Naive thymus-derived CD4-positive, alpha-beta T cell (primary cell): ENCODE results near the gene CLDN15. TPM values are rescaled to one million over a fixed set of nuclear protein-coding genes. Genes with fewer than 3 reads are reported as not detected.
"Not testable (repeated sequence)": the region's sequence is repeated elsewhere in the genome, so short reads cannot be mapped to it uniquely, and the experiment has no call there.

Experiments
- ATAC-seq: fragments of 150-1000 bp; cut with Tn5 transposase; 2 replicates; pipeline ENCODE4 v1.10.0; 2021; ENCODE audit warnings: mild to moderate bottlenecking, moderate library complexity
- CTCF ChIA-PET: fragments of 350-600 bp; sonication (Branson Sonifier 250); formaldehyde crosslinking; loops from one replicate; lab custom pipeline; 2021; ENCODE audit warnings: antibody characterized with exemption; lab: Charles Lee
- POLR2A ChIA-PET: fragments of 350-600 bp; sonication (Branson Sonifier 250); formaldehyde crosslinking; loops from one replicate; lab custom pipeline; 2021; ENCODE audit warnings: antibody characterized with exemption, inconsistent platforms; lab: Charles Lee
- DNase-seq, 9 donors: peaks; one replicate each; pipeline versions ENCODE4 v3.0.0 to v3.0.0-alpha.2; 2020 to 2022; ENCODE audit warnings: mixed read lengths in 1 of 9
- H3K27ac ChIP-seq: one replicate; pipeline ENCODE4 v1.7.0; 2013; ENCODE audit warnings: mild to moderate bottlenecking, low read depth, low read length, moderate library complexity
- H3K27me3 ChIP-seq, 2 donors: one replicate each; pipeline ENCODE4 v1.7.0; 2013; ENCODE audit warnings: low read length in 2 of 2, mild to moderate bottlenecking in 2 of 2, moderate library complexity in 2 of 2; ENCODE audit not compliant: control insufficient read depth in 2 of 2, insufficient read depth in 2 of 2
- H3K36me3 ChIP-seq, 3 experiments: 1 replicate in 2 of 3; 2 replicates in 1 of 3; pipeline ENCODE4 v1.7.0; 2013; ENCODE audit warnings: low read length in 3 of 3, mild to moderate bottlenecking in 3 of 3, moderate library complexity in 1 of 3; ENCODE audit not compliant: insufficient read depth in 3 of 3, control insufficient read depth in 2 of 3
- H3K4me1 ChIP-seq, 2 donors: one replicate each; pipeline ENCODE4 v1.7.0; 2013; ENCODE audit warnings: low read length in 2 of 2, mild to moderate bottlenecking in 2 of 2, moderate library complexity in 1 of 2; ENCODE audit not compliant: control insufficient read depth in 2 of 2, insufficient read depth in 2 of 2
- H3K4me3 ChIP-seq: 2 replicates; pipeline ENCODE4 v1.7.0; 2013; ENCODE audit warnings: mild to moderate bottlenecking, low read length
- H3K9me3 ChIP-seq, 3 experiments: 1 replicate in 2 of 3; 2 replicates in 1 of 3; pipeline ENCODE4 v1.7.0; 2013; ENCODE audit warnings: low read length in 3 of 3; ENCODE audit not compliant: control insufficient read depth in 2 of 3
- H3K27ac Mint-ChIP-seq, 9 donors: one replicate each; pipeline ENCODE4 v1.8.0; 2020 to 2022; ENCODE audit warnings: mixed read lengths in 9 of 9, mild to moderate bottlenecking in 8 of 9, moderate library complexity in 5 of 9, inconsistent platforms in 2 of 9
- H3K27me3 Mint-ChIP-seq, 5 donors: one replicate each; pipeline ENCODE4 v1.8.0; 2021 to 2022; ENCODE audit warnings: mixed read lengths in 5 of 5, mild to moderate bottlenecking in 1 of 5
- H3K36me3 Mint-ChIP-seq, 5 donors: one replicate each; pipeline ENCODE4 v1.8.0; 2020 to 2022; ENCODE audit warnings: mixed read lengths in 5 of 5, mild to moderate bottlenecking in 3 of 5, inconsistent platforms in 1 of 5
- H3K4me1 Mint-ChIP-seq, 7 donors: one replicate each; pipeline ENCODE4 v1.8.0; 2020 to 2022; ENCODE audit warnings: mixed read lengths in 7 of 7, mild to moderate bottlenecking in 3 of 7, inconsistent platforms in 1 of 7
- H3K4me3 Mint-ChIP-seq, 10 donors: one replicate each; pipeline ENCODE4 v1.8.0; 2020 to 2022; ENCODE audit warnings: mild to moderate bottlenecking in 10 of 10, mixed read lengths in 10 of 10, moderate library complexity in 6 of 10, inconsistent platforms in 2 of 10
- H3K9me3 Mint-ChIP-seq, 11 donors: one replicate each; pipeline ENCODE4 v1.8.0; 2020 to 2022; ENCODE audit warnings: mixed read lengths in 11 of 11, mild to moderate bottlenecking in 4 of 11, inconsistent platforms in 1 of 11, moderate library complexity in 1 of 11
- intact Hi-C, 2 donors: fragments of 100-400 bp; cut with micrococcal nuclease; formaldehyde crosslinking; loops; one replicate each; pipeline ENCODE4 v1.15.1; 2023
- polyA plus RNA-seq, 2 donors: library from polyadenylated mRNA; unstranded; fragments of 300-500 nt; fragmentation: Illumina TruSeq; gene quantifications; one replicate each; pipeline ENCODE4 v1.2.3, GENCODE V29; 2021
- total RNA-seq, 6 experiments: library from RNA in 5 of 6; stranded (reverse) in 5 of 6; gene quantifications; 1 replicate in 5 of 6; 2 replicates in 1 of 6; pipeline ENCODE4 v1.2.3 and lab custom pipeline; 2021 to 2026

Gene CLDN15, protein sequence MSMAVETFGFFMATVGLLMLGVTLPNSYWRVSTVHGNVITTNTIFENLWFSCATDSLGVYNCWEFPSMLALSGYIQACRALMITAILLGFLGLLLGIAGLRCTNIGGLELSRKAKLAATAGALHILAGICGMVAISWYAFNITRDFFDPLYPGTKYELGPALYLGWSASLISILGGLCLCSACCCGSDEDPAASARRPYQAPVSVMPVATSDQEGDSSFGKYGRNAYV
- total RNA-seq, result 10 to 100 TPM; 22.9 to 58.6 (median 27.4) TPM
- polyA plus RNA-seq, result 1 to 10 TPM in 1 of 2 donors, under 1 TPM in 1; 0.51 to 3.3 TPM
- total RNA-seq (lab: John Stamatoyannopoulos, UW), result 33.0 reads per million, percentile 62 among the genes with 10 or more reads in this experiment

DNA sequence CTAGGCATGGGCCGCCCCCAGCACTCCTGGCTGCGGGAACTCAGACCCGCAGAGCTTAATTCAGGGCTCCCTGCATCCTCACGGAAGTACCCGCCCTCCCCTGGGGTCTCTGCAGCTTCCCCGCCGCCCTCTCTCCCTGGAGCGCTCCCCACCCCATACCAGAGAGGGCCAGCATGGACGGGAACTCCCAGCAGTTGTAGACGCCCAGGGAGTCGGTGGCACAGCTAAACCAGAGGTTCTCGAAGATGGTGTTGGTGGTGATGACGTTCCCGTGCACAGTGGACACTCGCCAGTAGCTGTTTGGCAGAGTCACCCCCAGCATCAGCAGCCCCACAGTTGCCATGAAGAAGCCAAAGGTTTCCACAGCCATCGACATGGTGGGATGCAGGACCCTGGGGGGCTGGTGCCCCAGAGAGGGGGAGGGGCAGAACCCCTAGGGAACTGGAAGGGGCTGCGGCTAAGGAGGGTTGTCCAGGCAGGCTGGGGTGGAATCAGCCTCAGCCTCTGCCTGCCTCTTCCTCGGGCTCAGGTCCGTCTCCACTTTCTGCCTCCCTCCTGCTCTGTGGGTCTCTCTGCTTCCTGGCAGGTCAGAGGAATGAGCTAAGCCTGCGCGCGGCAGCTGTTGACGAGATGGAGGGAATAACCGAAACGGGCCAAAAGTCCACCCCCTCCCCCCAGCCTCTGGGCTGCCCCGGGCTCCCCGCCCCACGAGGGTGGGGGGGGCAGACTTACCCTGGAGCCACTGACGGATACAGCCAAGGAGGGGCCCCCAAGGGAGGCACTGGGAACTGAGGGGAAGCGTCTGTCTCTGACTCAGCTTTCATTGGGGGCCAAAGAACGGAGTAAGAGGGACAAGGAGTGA lies at the start of gene CLDN15:
Gene CLDN15 (minus strand): TSS at position 597 of the 862 bp plus-strand sequence. CDS start 221 bp downstream, at position 376.
- H3K27ac Mint-ChIP-seq, result peak within 1 kb of the TSS in 2 of 9 donors; percentile 42 to 63
- H3K4me3 Mint-ChIP-seq, result no peak within 1 kb of the TSS
- H3K9me3 Mint-ChIP-seq, result no peaks in the 10 kb centered on the region
- POLR2A ChIA-PET, result no interaction called here
- DNase-seq (no peak), ATAC-seq (no peak)
- Histone ChIP-seq H3K36me3 (peaks cover 0 to 53% (median 12%) of the 10 kb centered on the region in 3 experiments), H3K4me3 (no peak within 1 kb of the TSS), H3K4me1 (no peaks in the 10 kb centered on the region), H3K27ac (no peak within 1 kb of the TSS), H3K27me3 (no peaks in the 10 kb centered on the region), H3K9me3 (no peaks in the 10 kb centered on the region)
- intact Hi-C loops, result no loop called here
- peaks cover 0 to 14% (median 0%) of the 10 kb centered on the region in 7 donors for H3K4me1 Mint-ChIP-seq
- CTCF ChIA-PET, result interaction anchor here (0.9 kb wide), 1 partner anchor 9 kb away, joined by 3 read pairs; no protein-coding TSS in a partner anchor
- H3K36me3 Mint-ChIP-seq, result peaks cover 0 to 4% (median 0%) of the 10 kb centered on the region in 5 donors
- H3K27me3 Mint-ChIP-seq, result no peaks in the 10 kb centered on the region

GRCh38 chr7:101287032-101287431 lies 49.4 kb upstream of the CLDN15 start:
- peaks cover 0 to 4% (median 0%) of the 10 kb centered on the region in 5 donors for H3K36me3 Mint-ChIP-seq
- H3K9me3 Mint-ChIP-seq, result peaks cover 0 to 1% (median 0%) of the 10 kb centered on the region in 11 donors
- ATAC-seq, result no peak
- intact Hi-C loops, result no loop called here
- peaks cover 3 to 17% (median 5%) of the 10 kb centered on the region in 7 donors for H3K4me1 Mint-ChIP-seq
- peaks cover 6 to 21% (median 9%) of the 10 kb centered on the region in 5 donors for H3K27me3 Mint-ChIP-seq
- Histone ChIP-seq H3K36me3 (no peaks in the 10 kb centered on the region), H3K9me3 (no peaks in the 10 kb centered on the region), H3K27ac (no peak overlapping the region), H3K27me3 (no peaks in the 10 kb centered on the region), H3K4me1 (no peaks in the 10 kb centered on the region), H3K4me3 (no peak overlapping the region)
- no peak overlapping the region for H3K4me3 Mint-ChIP-seq
- H3K27ac Mint-ChIP-seq, result no peak overlapping the region
- no peak for DNase-seq
- POLR2A ChIA-PET, result no interaction called here
- CTCF ChIA-PET, result no interaction called here

GRCh38 chr7:101285880-101286279 lies 48.3 kb upstream of the CLDN15 start:
- H3K27ac Mint-ChIP-seq, H3K36me3 ChIP-seq, ATAC-seq, H3K9me3 Mint-ChIP-seq, H3K36me3 Mint-ChIP-seq, H3K27ac ChIP-seq, DNase-seq, intact Hi-C loops, H3K4me3 ChIP-seq, POLR2A ChIA-PET, H3K27me3 ChIP-seq, CTCF ChIA-PET, H3K9me3 ChIP-seq, H3K4me3 Mint-ChIP-seq, H3K4me1 ChIP-seq: not testable (repeated sequence)
- Mint-ChIP-seq H3K27me3 (peaks cover 6 to 16% (median 6%) of the 10 kb centered on the region in 5 donors), H3K4me1 (peaks cover 3 to 17% (median 5%) of the 10 kb centered on the region in 7 donors)

- Mint-ChIP-seq H3K27ac (no peak overlapping the region), H3K4me3 (no peak overlapping the region), H3K27me3 (peaks cover 0 to 11% (median 0%) of the 10 kb centered on the region in 5 donors), H3K36me3 (no peaks in the 10 kb centered on the region), H3K9me3 (peaks cover 0 to 1% (median 0%) of the 10 kb centered on the region in 11 donors), H3K4me1 (peaks cover 0 to 17% (median 0%) of the 10 kb centered on the region in 7 donors)
- ChIA-PET CTCF (no interaction called here), POLR2A (no interaction called here)
- no peak for ATAC-seq
- no peaks in the 10 kb centered on the region for H3K27me3 ChIP-seq
- no peaks in the 10 kb centered on the region for H3K4me1 ChIP-seq
- no peak for DNase-seq
- no peaks in the 10 kb centered on the region for H3K9me3 ChIP-seq
- H3K27ac ChIP-seq, result no peak overlapping the region
- no peak overlapping the region for H3K4me3 ChIP-seq
- H3K36me3 ChIP-seq, result no peaks in the 10 kb centered on the region
- intact Hi-C loops, result no loop called here
These were observed 47.6 kb upstream of the CLDN15 start for GRCh38 chr7:101285171-101285570.

DNA sequence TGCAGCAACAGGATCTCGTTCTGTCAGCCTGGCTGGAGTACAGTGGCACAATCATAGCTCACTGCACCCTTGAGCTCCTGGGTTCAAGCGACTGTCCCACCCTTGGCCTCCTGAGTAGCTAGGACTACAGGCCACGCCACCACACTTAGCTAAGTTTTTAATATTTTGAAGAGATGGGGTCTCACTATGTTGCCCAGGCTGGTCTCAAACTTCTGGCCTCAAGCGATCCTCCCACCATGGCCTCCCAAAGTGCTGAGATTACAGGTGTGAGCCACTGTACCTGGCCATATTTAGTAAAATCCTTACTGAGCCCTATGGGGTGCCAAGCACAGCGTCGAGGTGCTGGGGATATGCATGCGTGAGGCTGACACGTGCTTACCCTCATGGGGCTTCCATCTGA lies 43.3 kb upstream of the CLDN15 start:
- H3K27me3 ChIP-seq, H3K4me1 Mint-ChIP-seq, H3K36me3 ChIP-seq, H3K4me3 ChIP-seq, H3K4me1 ChIP-seq, H3K9me3 ChIP-seq, DNase-seq, intact Hi-C loops, H3K27ac ChIP-seq, ATAC-seq, H3K36me3 Mint-ChIP-seq, H3K9me3 Mint-ChIP-seq, POLR2A ChIA-PET, H3K27ac Mint-ChIP-seq, H3K4me3 Mint-ChIP-seq: not testable (repeated sequence)
- peaks cover 0 to 22% (median 2%) of the 10 kb centered on the region in 5 donors for H3K27me3 Mint-ChIP-seq
- CTCF ChIA-PET, result interaction anchor here (0.6 to 4.3 kb wide), 4 partner anchors 10 to 1701 kb away, joined by 3 to 68 read pairs (median 4); no protein-coding TSS in a partner anchor

DNA sequence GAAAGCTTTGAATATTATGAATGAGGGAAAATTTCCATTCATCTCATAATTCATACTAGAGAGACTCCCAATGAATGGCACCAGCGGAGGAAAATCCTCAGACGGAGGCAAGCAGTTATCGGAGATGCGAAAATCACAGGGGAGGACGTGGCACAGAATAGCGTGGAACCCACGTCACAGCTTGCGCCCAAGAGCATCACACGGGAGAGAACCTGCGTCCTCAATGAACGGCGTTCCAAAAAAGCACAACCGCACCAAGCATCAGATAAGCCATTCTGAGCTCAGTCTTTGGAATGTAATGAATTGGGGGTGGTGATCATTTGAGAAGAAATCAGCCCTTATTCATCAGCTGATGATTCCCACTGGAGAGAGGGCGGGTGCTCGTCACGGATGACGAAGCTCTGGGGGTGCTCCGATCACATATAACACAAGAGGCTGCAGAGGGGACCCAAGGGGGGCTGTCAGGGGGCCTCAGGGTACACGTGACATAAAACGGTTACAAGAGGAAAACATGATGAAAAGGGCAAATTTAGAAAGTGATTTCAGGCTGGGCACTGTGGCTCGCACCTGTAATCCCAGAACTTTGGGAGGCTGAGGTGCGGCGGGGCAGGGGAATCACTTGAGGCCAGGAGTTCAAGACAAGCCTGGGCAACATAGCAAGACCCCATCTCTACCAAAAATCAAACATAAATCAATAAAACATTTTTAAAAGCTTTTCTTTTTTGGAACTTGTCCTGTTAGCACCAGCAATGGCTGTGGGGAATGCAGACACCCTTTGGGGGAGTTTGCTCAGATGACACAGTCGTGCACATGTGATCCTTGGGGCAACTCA lies 41.1 kb upstream of the CLDN15 start:
- Histone ChIP-seq H3K4me1 (no peaks in the 10 kb centered on the region), H3K27ac (no peak overlapping the region), H3K27me3 (no peaks in the 10 kb centered on the region), H3K9me3 (no peaks in the 10 kb centered on the region), H3K36me3 (no peaks in the 10 kb centered on the region), H3K4me3 (no peak overlapping the region)
- ChIA-PET CTCF (interaction anchor here (0.5 to 0.9 kb wide), 3 partner anchors 12 to 134 kb away, joined by 3 read pairs; no protein-coding TSS in a partner anchor), POLR2A (no interaction called here)
- peaks cover 0 to 22% (median 2%) of the 10 kb centered on the region in 5 donors for H3K27me3 Mint-ChIP-seq
- H3K27ac Mint-ChIP-seq, result peak overlapping the region in 1 of 9 donors; percentile 9
- no peak overlapping the region for H3K4me3 Mint-ChIP-seq
- intact Hi-C loops, result no loop called here
- H3K36me3 Mint-ChIP-seq, result no peaks in the 10 kb centered on the region
- no peak for DNase-seq
- no peak for ATAC-seq
- H3K4me1 Mint-ChIP-seq, result peaks cover 0 to 8% (median 0%) of the 10 kb centered on the region in 7 donors
- H3K9me3 Mint-ChIP-seq, result no peaks in the 10 kb centered on the region
